Measurements from ENCODE around the gene EFNA2.
A peak's percentile ranks its signal among the peaks of the same experiment; 100 is the strongest.

Gene EFNA2

GRCh38 chr19:1271528-1272422, 13.9 kb upstream of the EFNA2 start:
- DNase-seq (ENCODE audit: extremely low read depth in 1 of 2, low read depth in 1 of 2), result no peak

- no peak for DNase-seq (ENCODE audit: extremely low read depth in 1 of 2, low read depth in 1 of 2)
Observed at GRCh38 chr19:1272423-1273262, 13.0 kb upstream of the EFNA2 start.

GRCh38 chr19:1273263-1274041, 12.2 kb upstream of the EFNA2 start:
- no peak for DNase-seq (ENCODE audit: extremely low read depth in 1 of 2, low read depth in 1 of 2)

GRCh38 chr19:1274081-1274851, 11.4 kb upstream of the EFNA2 start:
- DNase-seq (ENCODE audit: extremely low read depth in 1 of 2, low read depth in 1 of 2), result no peak

- DNase-seq (ENCODE audit: extremely low read depth in 1 of 2, low read depth in 1 of 2), result no peak
Observed at GRCh38 chr19:1274852-1275259, 10.8 kb upstream of the EFNA2 start.

GRCh38 chr19:1275260-1275975, 10.3 kb upstream of the EFNA2 start, which contains the start of gene FAM174C:
TSS of gene FAM174C (plus strand) at chr19:1275530. CDS start at chr19:1275550, 20 bp downstream.
- peak; percentile 92 to 94 for DNase-seq (ENCODE audit: extremely low read depth in 1 of 2, low read depth in 1 of 2)

- DNase-seq (ENCODE audit: extremely low read depth in 1 of 2, low read depth in 1 of 2), result no peak
Observed at GRCh38 chr19:1275976-1276627, 9.6 kb upstream of the EFNA2 start.

- DNase-seq (ENCODE audit: extremely low read depth in 1 of 2, low read depth in 1 of 2), result no peak
Observed at GRCh38 chr19:1276628-1277022, 9.0 kb upstream of the EFNA2 start.

- DNase-seq (ENCODE audit: extremely low read depth in 1 of 2, low read depth in 1 of 2), result no peak
Observed at GRCh38 chr19:1277061-1277460, 8.6 kb upstream of the EFNA2 start.

GRCh38 chr19:1278074-1278473, 7.6 kb upstream of the EFNA2 start:
- no peak for DNase-seq (ENCODE audit: extremely low read depth in 1 of 2, low read depth in 1 of 2)

- no peak for DNase-seq (ENCODE audit: extremely low read depth in 1 of 2, low read depth in 1 of 2)
Observed at GRCh38 chr19:1278713-1279660, 6.7 kb upstream of the EFNA2 start.

- peak; percentile 62 to 63 for DNase-seq (ENCODE audit: extremely low read depth in 1 of 2, low read depth in 1 of 2)
Observed at GRCh38 chr19:1279782-1280341, 5.8 kb upstream of the EFNA2 start.

- no peak for DNase-seq (ENCODE audit: extremely low read depth in 1 of 2, low read depth in 1 of 2)
Observed at GRCh38 chr19:1280636-1281568, 4.8 kb upstream of the EFNA2 start.

- DNase-seq (ENCODE audit: extremely low read depth in 1 of 2, low read depth in 1 of 2), result no peak
Observed at GRCh38 chr19:1281569-1282287, 3.9 kb upstream of the EFNA2 start.

GRCh38 chr19:1282588-1283206, 3.0 kb upstream of the EFNA2 start:
- no peak for DNase-seq (ENCODE audit: extremely low read depth in 1 of 2, low read depth in 1 of 2)
